Neural progenitor cell (in vitro differentiated cells): ENCODE results near the gene CCDC28B. TPM values are rescaled to one million over a fixed set of nuclear protein-coding genes. Genes with fewer than 3 reads are reported as not detected.

ENCODE experiments used
- DNase-seq: peaks from one replicate; pipeline ENCODE4 v3.0.0-alpha.2; 2016; ENCODE audit warnings: low spot score
- H2AFZ ChIP-seq: fragments of 200-600 bp; sonication (generic); replicated peaks from 2 replicates; pipeline ENCODE4 v1.6.1; 2016; ENCODE audit warnings: antibody characterized with exemption
- H3F3A ChIP-seq: fragments of 200-600 bp; sonication (generic); 2 replicates; pipeline ENCODE4 v1.6.1; 2016; ENCODE audit warnings: antibody characterized with exemption, low read depth
- H3K27ac ChIP-seq: fragments of 200-600 bp; sonication (generic); 2 replicates; pipeline ENCODE4 v1.5.1; 2016; ENCODE audit warnings: mild to moderate bottlenecking
- H3K27me3 ChIP-seq: fragments of 200-600 bp; sonication (generic); 2 replicates; pipeline ENCODE4 v1.6.1; 2016; ENCODE audit warnings: mild to moderate bottlenecking, moderate library complexity
- H3K36me3 ChIP-seq: fragments of 200-600 bp; sonication (generic); 2 replicates; pipeline ENCODE4 v1.5.1; 2016
- H3K4me1 ChIP-seq: fragments of 200-600 bp; sonication (generic); 2 replicates; pipeline ENCODE4 v1.6.1; 2016; ENCODE audit warnings: mixed run types
- H3K4me2 ChIP-seq: fragments of 200-600 bp; sonication (generic); 2 replicates; pipeline ENCODE4 v1.6.1; 2016
- H3K4me3 ChIP-seq: fragments of 200-600 bp; sonication (generic); 2 replicates; pipeline ENCODE4 v1.5.1; 2016
- H3K79me2 ChIP-seq: fragments of 200-600 bp; sonication (generic); 2 replicates; pipeline ENCODE4 v1.6.1; 2016; ENCODE audit warnings: low read depth
- H3K9ac ChIP-seq: fragments of 200-600 bp; sonication (generic); 2 replicates; pipeline ENCODE4 v1.6.1; 2016
- H3K9me3 ChIP-seq: fragments of 200-600 bp; sonication (generic); 2 replicates; pipeline ENCODE4 v1.5.1; 2016; ENCODE audit warnings: low read depth
- H4K20me1 ChIP-seq: fragments of 200-600 bp; sonication (generic); 2 replicates; pipeline ENCODE4 v1.6.1; 2016; ENCODE audit warnings: low read depth
- H3K27ac Mint-ChIP-seq: 3 replicates; pipeline ENCODE4 v1.8.0; 2021; ENCODE audit warnings: mixed read lengths
- H3K27me3 Mint-ChIP-seq: 2 replicates; pipeline ENCODE4 v1.8.0; 2022; ENCODE audit warnings: low read depth, mild to moderate bottlenecking, inconsistent platforms, moderate library complexity, mixed read lengths; ENCODE audit not compliant: insufficient read depth
- H3K36me3 Mint-ChIP-seq: 3 replicates; pipeline ENCODE4 v1.8.0; 2021; ENCODE audit warnings: mixed read lengths
- H3K4me1 Mint-ChIP-seq: 3 replicates; pipeline ENCODE4 v1.8.0; 2021; ENCODE audit warnings: mixed read lengths
- H3K4me3 Mint-ChIP-seq: 3 replicates; pipeline ENCODE4 v1.8.0; 2021; ENCODE audit warnings: mild to moderate bottlenecking, moderate library complexity, mixed read lengths
- H3K9me3 Mint-ChIP-seq: 3 replicates; pipeline ENCODE4 v1.8.0; 2020; ENCODE audit warnings: mixed read lengths
- CTCF ChIP-seq: fragments of 200-600 bp; sonication (generic); IDR thresholded peaks from 2 replicates; pipeline ENCODE4 v1.5.1; 2017; ENCODE audit warnings: antibody characterized with exemption, mild to moderate bottlenecking
- EZH2 ChIP-seq: fragments of 200-600 bp; sonication (generic); IDR thresholded peaks from 2 replicates; pipeline ENCODE4 v1.6.1; 2017; ENCODE audit warnings: antibody characterized with exemption, mild to moderate bottlenecking, moderate library complexity
- EZH2phosphoT487 ChIP-seq: fragments of 200-600 bp; sonication (generic); IDR thresholded peaks from 2 replicates; pipeline ENCODE4 v1.6.1; 2017; ENCODE audit warnings: antibody characterized with exemption
- total RNA-seq: library from RNA; depleted of rRNA; stranded (reverse); fragments of >200 nt; gene quantifications from 2 replicates; pipeline ENCODE4 v1.2.3, GENCODE V29; 2015; ENCODE audit warnings: low replicate concordance

The CCDC28B gene
- total RNA-seq, 1 donor from 2014 or later: 6.5 TPM

GRCh38 chr1:32181563-32181962 lies 18.8 kb upstream of the CCDC28B start:
- TF ChIP-seq EZH2 (no peak), CTCF (no peak), EZH2phosphoT487 (no peak)
- Mint-ChIP-seq H3K36me3 (peaks cover 33% of the 10 kb centered on the region), H3K4me3 (peak overlapping the region; percentile 95), H3K9me3 (no peaks in the 10 kb centered on the region), H3K27ac (no peak overlapping the region), H3K27me3 (peaks cover 2% of the 10 kb centered on the region), H3K4me1 (peaks cover 24% of the 10 kb centered on the region)
- Histone ChIP-seq H3F3A (peaks cover 35% of the 10 kb centered on the region), H3K9me3 (no peaks in the 10 kb centered on the region), H3K36me3 (no peaks in the 10 kb centered on the region), H3K27me3 (no peaks in the 10 kb centered on the region), H3K4me1 (peaks cover 16% of the 10 kb centered on the region), H3K79me2 (peaks cover 66% of the 10 kb centered on the region), H3K4me2 (peak overlapping the region; percentile 99), H4K20me1 (peaks cover 47% of the 10 kb centered on the region), H2AFZ (no peak overlapping the region), H3K9ac (no peak overlapping the region), H3K27ac (no peak overlapping the region), H3K4me3 (no peak overlapping the region)
- no peak for DNase-seq

- Histone ChIP-seq H3K27ac (no peak overlapping the region), H4K20me1 (peaks cover 52% of the 10 kb centered on the region), H3K9ac (no peak overlapping the region), H3K27me3 (no peaks in the 10 kb centered on the region), H3K36me3 (no peaks in the 10 kb centered on the region), H3K4me2 (no peak overlapping the region), H2AFZ (no peak overlapping the region), H3K79me2 (peaks cover 71% of the 10 kb centered on the region), H3F3A (peaks cover 31% of the 10 kb centered on the region), H3K4me1 (peaks cover 16% of the 10 kb centered on the region), H3K9me3 (no peaks in the 10 kb centered on the region), H3K4me3 (no peak overlapping the region)
- Mint-ChIP-seq H3K9me3 (no peaks in the 10 kb centered on the region), H3K4me3 (no peak overlapping the region), H3K4me1 (peaks cover 25% of the 10 kb centered on the region), H3K27ac (no peak overlapping the region), H3K36me3 (peaks cover 34% of the 10 kb centered on the region), H3K27me3 (peaks cover 2% of the 10 kb centered on the region)
- TF ChIP-seq EZH2 (no peak), CTCF (no peak), EZH2phosphoT487 (no peak)
- DNase-seq: no peak
Observed at GRCh38 chr1:32182060-32182459, 18.3 kb upstream of the CCDC28B start.

GRCh38 chr1:32184650-32185049 lies 15.7 kb upstream of the CCDC28B start:
- peaks cover 20% of the 10 kb centered on the region for H3K4me1 Mint-ChIP-seq

More at GRCh38 chr1:32184650-32185049, 15.7 kb upstream of the CCDC28B start:
- Histone ChIP-seq H3K9ac (no peak overlapping the region), H3K9me3 (no peaks in the 10 kb centered on the region), H3F3A (peaks cover 9% of the 10 kb centered on the region), H3K27ac (no peak overlapping the region), H3K79me2 (peaks cover 81% of the 10 kb centered on the region), H3K36me3 (peaks cover 5% of the 10 kb centered on the region), H3K4me1 (peaks cover 10% of the 10 kb centered on the region), H3K4me3 (no peak overlapping the region), H3K27me3 (no peaks in the 10 kb centered on the region), H4K20me1 (peaks cover 59% of the 10 kb centered on the region), H2AFZ (no peak overlapping the region), H3K4me2 (no peak overlapping the region)
- TF ChIP-seq EZH2 (no peak), EZH2phosphoT487 (no peak), CTCF (no peak)
- no peak overlapping the region for H3K4me3 Mint-ChIP-seq
- H3K36me3 Mint-ChIP-seq: peaks cover 49% of the 10 kb centered on the region
- H3K27me3 Mint-ChIP-seq: peaks cover 6% of the 10 kb centered on the region
- H3K27ac Mint-ChIP-seq: no peak overlapping the region
- no peaks in the 10 kb centered on the region for H3K9me3 Mint-ChIP-seq
- DNase-seq: no peak
